Testis (tissue), 3 donors: ENCODE results near the gene CCDC82. TPM values are rescaled to one million over a fixed set of nuclear protein-coding genes. Genes with fewer than 3 reads are reported as not detected.

ENCODE experiments used
- microRNA counts, 2 donors: library from miRNA; unstranded; fragments of <30 nt; microRNA quantifications; one replicate each; lab custom pipeline; 2016
- microRNA-seq, 2 donors: library from miRNA; unstranded; fragments of <30 nt; microRNA quantifications; one replicate each; pipeline ENCODE4, GENCODE V29; 2016; ENCODE audit warnings: borderline number of aligned reads in 2 of 2, borderline replicate concordance in 1 of 2
- polyA plus RNA-seq: library from polyadenylated mRNA; stranded (reverse); fragments of 350-450 nt; fragmentation: Illumina TruSeq; extraction: RNeasy Lipid Tissue Mini Kit (QIAGEN cat#74804); gene quantifications from one replicate; pipeline ENCODE4 v1.2.3, GENCODE V29; 2014; ENCODE audit warnings: low read depth, low replicate concordance; ENCODE audit not compliant: insufficient read depth
- small RNA-seq, 2 donors: library from RNA; depleted of rRNA; stranded (forward); fragments of <200 nt; gene quantifications; one replicate each; pipeline ENCODE3, GENCODE V24; 2016
- total RNA-seq, 2 donors: library from RNA; depleted of rRNA; stranded (reverse); fragments of >200 nt; gene quantifications; one replicate each; pipeline ENCODE4 v1.2.3, GENCODE V29; 2016

The CCDC82 gene
- total and polyA plus RNA-seq, 3 donors from 2014 or later = 36.6 to 50.9 (median 42.5) TPM

MicroRNAs within 50 kb of the gene (microRNA counts, 767-probe panel; counts per million panel counts)
- microRNA hsa-miR-1260b (lab: Ali Mortazavi, UCI) = 0 to 152 counts per million in 2 donors

Small RNA genes lying within 50 kb of the gene (microRNA-seq; reads per million reads assigned to microRNA genes)
- gene MIR1260B = 0 to 0.70 reads per million in 2 donors

Small RNA genes lying within 50 kb of the gene (small RNA-seq; reads per million reads assigned to genes)
- gene MIR1260B = 0 reads per million in 2 donors

Other genes with a start within 250 kb of the CCDC82 start
- 10 to 100 TPM; 17.6 to 23.6 TPM for gene MAML2, start 46.7 kb downstream of the CCDC82 start, total RNA-seq
- 5.1 TPM for gene MAML2, start 46.7 kb downstream of the CCDC82 start, polyA plus RNA-seq
- 1 to 10 TPM; 6.9 to 9.1 TPM for gene JRKL, start 101 bp upstream of the CCDC82 start, total RNA-seq
- gene JRKL, start 101 bp upstream of the CCDC82 start, polyA plus RNA-seq = 9.7 TPM